Fibroblast of lung (primary cell): ENCODE measurements around the gene SAP30. TPM values are rescaled to one million over a fixed set of nuclear protein-coding genes. Genes with fewer than 3 reads are reported as not detected.

ENCODE experiments used
- DNase-seq, 2 donors: peaks; one replicate each; pipeline versions ENCODE4 v3.0.0 to v3.0.0-alpha.2; 2010; ENCODE audit warnings: low read depth in 2 of 2
- H2AFZ ChIP-seq: 2 replicates; pipeline ENCODE4 v1.5.1; 2012; ENCODE audit warnings: low read length, control low read depth, inconsistent platforms
- H3K27ac ChIP-seq: 2 replicates; pipeline ENCODE4 v1.5.1; 2011; ENCODE audit warnings: low read length, control low read depth; ENCODE audit not compliant: insufficient read depth
- H3K27me3 ChIP-seq: 2 replicates; pipeline ENCODE4 v1.5.1; 2011; ENCODE audit warnings: mild to moderate bottlenecking, low read length; ENCODE audit not compliant: control insufficient read depth, insufficient read depth
- H3K36me3 ChIP-seq: 2 replicates; pipeline ENCODE4 v1.5.1; 2011; ENCODE audit warnings: low read length; ENCODE audit not compliant: control insufficient read depth, insufficient read depth
- H3K4me1 ChIP-seq: 2 replicates; pipeline ENCODE4 v1.5.1; 2011; ENCODE audit warnings: low read length; ENCODE audit not compliant: control insufficient read depth, insufficient read depth; ENCODE audit errors: extremely low read depth
- H3K4me2 ChIP-seq: 2 replicates; pipeline ENCODE4 v1.5.1; 2011; ENCODE audit warnings: low read length, control low read depth; ENCODE audit not compliant: insufficient read depth; ENCODE audit errors: extremely low read depth
- H3K4me3 ChIP-seq, 4 experiments: fragments of 200-600 bp in 1 of 4; sonication (generic) in 1 of 4; replicated peaks in 1 of 4; 2 replicates each; pipeline ENCODE4 v1.5.1; 2011 to 2016; ENCODE audit warnings: low read length in 4 of 4, low read depth in 3 of 4, mild to moderate bottlenecking in 3 of 4, control low read depth in 2 of 4, inconsistent platforms in 1 of 4, mixed read lengths in 1 of 4; ENCODE audit not compliant: insufficient read depth in 1 of 4; ENCODE audit errors: control extremely low read depth in 1 of 4
- H3K79me2 ChIP-seq: 2 replicates; pipeline ENCODE4 v1.5.1; 2012; ENCODE audit warnings: mild to moderate bottlenecking, low read length, inconsistent platforms; ENCODE audit not compliant: control insufficient read depth, insufficient read depth
- H3K9ac ChIP-seq: 2 replicates; pipeline ENCODE4 v1.5.1; 2011; ENCODE audit warnings: mild to moderate bottlenecking, low read length, control low read depth; ENCODE audit not compliant: insufficient read depth
- H3K9me3 ChIP-seq: 2 replicates; pipeline ENCODE4 v1.5.1; 2012; ENCODE audit warnings: low read depth, low read length; ENCODE audit not compliant: control insufficient read depth, insufficient read depth
- H4K20me1 ChIP-seq: 2 replicates; pipeline ENCODE4 v1.5.1; 2011; ENCODE audit warnings: low read length; ENCODE audit not compliant: control insufficient read depth, insufficient read depth; ENCODE audit errors: extremely low read depth
- EZH2 ChIP-seq: IDR thresholded peaks from 2 replicates; pipeline ENCODE4 v1.5.1; 2012; ENCODE audit warnings: low read length, control low read depth, mild to moderate bottlenecking; ENCODE audit errors: missing control alignments
- polyA plus RNA-seq, 2 donors: library from polyadenylated mRNA; depleted of rRNA in 1 of 2; stranded (reverse) in 1 of 2; unstranded in 1 of 2; fragments of >200 nt; gene quantifications; 2 replicates each; pipeline ENCODE4 v1.2.1, GENCODE V29; 2011 to 2012; ENCODE audit warnings: missing spikeins in 1 of 2
- total RNA-seq: library from RNA; depleted of rRNA; stranded (reverse); fragments of >200 nt; gene quantifications from 2 replicates; pipeline ENCODE4 v1.2.1, GENCODE V29; 2014
- TF ChIP-seq, protein P1 (sequence below), 2 donors: IDR thresholded peaks in 1 of 2; conservative IDR thresholded peaks in 1 of 2; 1 replicate in 1 of 2; 2 replicates in 1 of 2; pipeline ENCODE4 v1.5.1; 2011 to 2012; ENCODE audit warnings: low read length in 2 of 2, control low read depth in 1 of 2, inconsistent platforms in 1 of 2, low read depth in 1 of 2, mild to moderate bottlenecking in 1 of 2

The SAP30 gene
- total and polyA plus RNA-seq, 2 donors (not counting 1 experiment from before 2014, with no cell fraction given), result 32.5 to 101 TPM

DNA sequence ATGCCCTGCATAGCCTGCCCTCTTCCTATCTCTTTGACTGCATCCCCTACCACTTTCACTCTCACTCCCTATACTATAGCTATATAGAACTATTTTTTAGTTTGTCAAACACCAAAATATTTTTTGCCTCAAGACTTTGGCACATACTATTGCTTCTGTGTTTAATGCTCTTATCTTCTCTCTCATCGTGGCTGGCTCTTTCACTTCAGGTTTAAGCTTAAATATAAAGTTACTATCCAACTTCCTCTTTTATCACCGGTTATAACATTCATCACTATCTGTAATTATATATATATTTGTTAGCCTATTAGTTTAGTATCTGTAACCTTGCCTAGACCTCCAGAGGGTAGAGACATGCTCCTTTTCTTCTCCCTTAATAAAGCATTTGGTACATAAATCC is 25.1 kb upstream of the SAP30 start:
- H3K27ac ChIP-seq, result no peak overlapping the region
- no peaks in the 10 kb centered on the region for H3K27me3 ChIP-seq
- no peak overlapping the region for H3K4me3 ChIP-seq
- H3K4me1 ChIP-seq, result peaks cover 3% of the 10 kb centered on the region
- no peak for DNase-seq
- H4K20me1 ChIP-seq, result no peaks in the 10 kb centered on the region
- H2AFZ ChIP-seq, result no peak overlapping the region
- H3K36me3 ChIP-seq, result no peaks in the 10 kb centered on the region
- no peaks in the 10 kb centered on the region for H3K9me3 ChIP-seq
- peak overlapping the region; percentile 20 for H3K4me2 ChIP-seq
- TF ChIP-seq, protein P1, sequence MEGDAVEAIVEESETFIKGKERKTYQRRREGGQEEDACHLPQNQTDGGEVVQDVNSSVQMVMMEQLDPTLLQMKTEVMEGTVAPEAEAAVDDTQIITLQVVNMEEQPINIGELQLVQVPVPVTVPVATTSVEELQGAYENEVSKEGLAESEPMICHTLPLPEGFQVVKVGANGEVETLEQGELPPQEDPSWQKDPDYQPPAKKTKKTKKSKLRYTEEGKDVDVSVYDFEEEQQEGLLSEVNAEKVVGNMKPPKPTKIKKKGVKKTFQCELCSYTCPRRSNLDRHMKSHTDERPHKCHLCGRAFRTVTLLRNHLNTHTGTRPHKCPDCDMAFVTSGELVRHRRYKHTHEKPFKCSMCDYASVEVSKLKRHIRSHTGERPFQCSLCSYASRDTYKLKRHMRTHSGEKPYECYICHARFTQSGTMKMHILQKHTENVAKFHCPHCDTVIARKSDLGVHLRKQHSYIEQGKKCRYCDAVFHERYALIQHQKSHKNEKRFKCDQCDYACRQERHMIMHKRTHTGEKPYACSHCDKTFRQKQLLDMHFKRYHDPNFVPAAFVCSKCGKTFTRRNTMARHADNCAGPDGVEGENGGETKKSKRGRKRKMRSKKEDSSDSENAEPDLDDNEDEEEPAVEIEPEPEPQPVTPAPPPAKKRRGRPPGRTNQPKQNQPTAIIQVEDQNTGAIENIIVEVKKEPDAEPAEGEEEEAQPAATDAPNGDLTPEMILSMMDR (conservative IDR thresholded peaks at IDR 0.05 in 1 of 2, IDR thresholded peaks at IDR 0.05 in 1 of 2; ENCODE audit: low read depth in 1 of 2, low read length in 2 of 2), result no peak
- no peak for TF ChIP-seq EZH2
- H3K79me2 ChIP-seq, result no peaks in the 10 kb centered on the region
- H3K9ac ChIP-seq, result no peak overlapping the region

DNA sequence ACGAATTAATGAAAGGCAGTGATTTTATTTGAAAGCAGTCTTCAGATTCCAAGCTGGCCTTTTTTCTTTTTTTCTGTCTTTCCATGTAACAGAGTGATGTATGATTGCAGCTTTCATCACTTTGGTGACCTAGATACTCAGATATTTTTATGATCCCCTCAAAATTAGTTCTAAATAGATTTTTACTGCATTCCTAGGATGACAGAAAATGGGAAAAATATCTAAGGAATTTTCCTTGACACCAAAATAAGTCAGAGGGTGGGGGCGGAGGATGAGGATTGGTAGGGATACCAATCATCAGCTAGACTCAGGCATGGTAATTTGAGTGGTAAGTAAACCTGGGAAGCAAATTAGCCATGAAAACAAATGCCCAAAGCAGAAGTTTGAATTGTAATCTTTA is 24.7 kb upstream of the SAP30 start:
- no peaks in the 10 kb centered on the region for H3K36me3 ChIP-seq
- H3K79me2 ChIP-seq, result no peaks in the 10 kb centered on the region
- no peak overlapping the region for H3K9ac ChIP-seq
- peak overlapping the region; percentile 57 for H3K4me2 ChIP-seq
- peak in 1 of 2 donors; percentile 76 for DNase-seq
- TF ChIP-seq, protein P1 (conservative IDR thresholded peaks at IDR 0.05 in 1 of 2, IDR thresholded peaks at IDR 0.05 in 1 of 2; ENCODE audit: low read depth in 1 of 2, low read length in 2 of 2), result no peak
- TF ChIP-seq EZH2, result no peak
- no peaks in the 10 kb centered on the region for H3K27me3 ChIP-seq
- H3K4me3 ChIP-seq, result no peak overlapping the region
- no peaks in the 10 kb centered on the region for H3K9me3 ChIP-seq
- peak overlapping the region; percentile 42 for H3K27ac ChIP-seq
- H2AFZ ChIP-seq, result peak overlapping the region; percentile 15
- H4K20me1 ChIP-seq, result no peaks in the 10 kb centered on the region
- peaks cover 3% of the 10 kb centered on the region for H3K4me1 ChIP-seq

DNA sequence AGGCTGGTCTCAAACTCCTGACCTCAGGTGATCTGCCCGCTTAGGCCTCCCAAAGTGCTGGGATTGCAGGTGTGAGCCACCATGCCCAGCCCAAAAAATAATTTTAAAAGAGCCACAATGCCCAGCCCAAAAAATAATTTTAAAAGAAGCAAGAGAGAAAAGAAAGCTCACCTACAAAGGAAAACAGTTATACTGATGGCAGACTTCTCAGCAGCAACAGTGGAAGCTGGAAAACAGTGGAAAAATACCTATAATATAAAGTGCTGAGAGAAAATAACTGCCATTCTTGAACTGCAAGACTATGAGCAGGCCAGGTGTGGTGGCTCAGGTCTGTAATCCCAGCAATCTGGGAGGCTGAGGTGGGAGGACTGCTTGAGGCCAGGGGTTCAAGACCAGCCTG is 23.3 kb upstream of the SAP30 start:
- Histone ChIP-seq H3K9ac (no peak overlapping the region), H3K4me3 (no peak overlapping the region), H3K9me3 (no peaks in the 10 kb centered on the region), H4K20me1 (no peaks in the 10 kb centered on the region), H3K27me3 (no peaks in the 10 kb centered on the region), H3K36me3 (no peaks in the 10 kb centered on the region), H2AFZ (no peak overlapping the region), H3K27ac (no peak overlapping the region), H3K4me1 (peaks cover 3% of the 10 kb centered on the region), H3K79me2 (no peaks in the 10 kb centered on the region), H3K4me2 (no peak overlapping the region)
- DNase-seq, result no peak
- TF ChIP-seq, protein P1 (conservative IDR thresholded peaks at IDR 0.05 in 1 of 2, IDR thresholded peaks at IDR 0.05 in 1 of 2; ENCODE audit: low read depth in 1 of 2, low read length in 2 of 2), result no peak
- no peak for TF ChIP-seq EZH2
